ENCODE results near the gene SASH1. TPM values are rescaled to one million over a fixed set of nuclear protein-coding genes. Genes with fewer than 3 reads are reported as not detected.

SASH1 gene
- polyA plus RNA-seq, 1 donor, result 42.8 TPM

- DNase-seq, result no peak
These were observed 64.1 kb downstream of the SASH1 start for GRCh38 chr6:148406579-148407371.

- DNase-seq, result peak; percentile 61
These were observed 64.7 kb downstream of the SASH1 start for GRCh38 chr6:148407372-148407771.

GRCh38 chr6:148413321-148414091 is 70.9 kb downstream of the SASH1 start:
- DNase-seq, result no peak

- no peak for DNase-seq
These were observed 71.5 kb downstream of the SASH1 start for GRCh38 chr6:148414092-148414489.

- no peak for DNase-seq
These were observed 72.2 kb downstream of the SASH1 start for GRCh38 chr6:148414836-148415235.

GRCh38 chr6:148415511-148416260 is 73.0 kb downstream of the SASH1 start:
- DNase-seq, result no peak

GRCh38 chr6:148416330-148416965 is 73.8 kb downstream of the SASH1 start:
- no peak for DNase-seq

- no peak for DNase-seq
These were observed 74.4 kb downstream of the SASH1 start for GRCh38 chr6:148417045-148417444.

GRCh38 chr6:148419430-148419829 is 76.8 kb downstream of the SASH1 start:
- DNase-seq, result no peak

- DNase-seq, result no peak
These were observed 79.4 kb downstream of the SASH1 start for GRCh38 chr6:148422085-148422484.

GRCh38 chr6:148423133-148423532 is 80.5 kb downstream of the SASH1 start:
- DNase-seq, result no peak

- no peak for DNase-seq
These were observed 81.1 kb downstream of the SASH1 start for GRCh38 chr6:148423601-148424270.

GRCh38 chr6:148425443-148425842 is 82.8 kb downstream of the SASH1 start:
- no peak for DNase-seq

GRCh38 chr6:148426317-148426977 is 83.8 kb downstream of the SASH1 start:
- DNase-seq, result no peak

GRCh38 chr6:148427333-148427732 is 84.7 kb downstream of the SASH1 start:
- DNase-seq, result no peak

- DNase-seq, result no peak
These were observed 86.8 kb downstream of the SASH1 start for GRCh38 chr6:148429423-148429822.

GRCh38 chr6:148430897-148431296 is 88.3 kb downstream of the SASH1 start:
- DNase-seq, result no peak

GRCh38 chr6:148431413-148431812 is 88.8 kb downstream of the SASH1 start:
- DNase-seq, result no peak

GRCh38 chr6:148431840-148432239 is 89.2 kb downstream of the SASH1 start:
- no peak for DNase-seq

GRCh38 chr6:148432462-148433195 is 90.0 kb downstream of the SASH1 start:
- DNase-seq, result peak; percentile 71

GRCh38 chr6:148435386-148435785 is 92.7 kb downstream of the SASH1 start:
- no peak for DNase-seq
